ENCODE data around the gene MS4A4E. TPM values are rescaled to one million over a fixed set of nuclear protein-coding genes. Genes with fewer than 3 reads are reported as not detected.
A peak's percentile ranks its signal among the peaks of the same experiment; 100 is the strongest.
"Not testable (repeated sequence)": the region's sequence is repeated elsewhere in the genome, so short reads cannot be mapped to it uniquely, and the experiment has no call there.

Gene MS4A4E
- total RNA-seq, 4 donors from 2014 or later = 2.2 to 7.1 (median 4.4) TPM

- DNase-seq (ENCODE audit: low spot score) = peak; percentile 52
Observed at GRCh38 chr11:60193687-60194433, 49.1 kb downstream of the MS4A4E start.

DNA sequence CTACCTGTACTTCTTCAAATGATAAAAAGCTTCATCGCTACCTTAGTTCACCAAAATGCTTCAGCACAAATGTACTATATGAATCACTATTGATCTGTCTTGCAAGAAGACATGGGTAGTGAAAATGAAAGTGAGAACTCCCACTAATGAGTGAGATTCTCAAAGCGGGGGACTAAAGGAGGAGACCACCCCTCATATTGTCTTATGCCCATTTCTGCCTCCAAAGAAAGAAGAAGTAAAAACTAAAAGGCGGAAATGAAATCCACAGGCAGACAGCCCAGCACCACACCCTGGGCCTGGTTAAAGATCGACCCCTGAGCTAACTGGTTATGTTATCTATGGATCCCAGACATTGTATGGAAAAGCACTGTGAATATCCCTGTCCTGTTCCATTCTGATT, 50.4 kb downstream of the MS4A4E start:
- not testable (repeated sequence) for ATAC-seq (ENCODE audit: low FRiP score); DNase-seq (ENCODE audit: low spot score)

More at GRCh38 chr11:60193687-60194433, 49.1 kb downstream of the MS4A4E start:
- TF ChIP-seq, protein P1, sequence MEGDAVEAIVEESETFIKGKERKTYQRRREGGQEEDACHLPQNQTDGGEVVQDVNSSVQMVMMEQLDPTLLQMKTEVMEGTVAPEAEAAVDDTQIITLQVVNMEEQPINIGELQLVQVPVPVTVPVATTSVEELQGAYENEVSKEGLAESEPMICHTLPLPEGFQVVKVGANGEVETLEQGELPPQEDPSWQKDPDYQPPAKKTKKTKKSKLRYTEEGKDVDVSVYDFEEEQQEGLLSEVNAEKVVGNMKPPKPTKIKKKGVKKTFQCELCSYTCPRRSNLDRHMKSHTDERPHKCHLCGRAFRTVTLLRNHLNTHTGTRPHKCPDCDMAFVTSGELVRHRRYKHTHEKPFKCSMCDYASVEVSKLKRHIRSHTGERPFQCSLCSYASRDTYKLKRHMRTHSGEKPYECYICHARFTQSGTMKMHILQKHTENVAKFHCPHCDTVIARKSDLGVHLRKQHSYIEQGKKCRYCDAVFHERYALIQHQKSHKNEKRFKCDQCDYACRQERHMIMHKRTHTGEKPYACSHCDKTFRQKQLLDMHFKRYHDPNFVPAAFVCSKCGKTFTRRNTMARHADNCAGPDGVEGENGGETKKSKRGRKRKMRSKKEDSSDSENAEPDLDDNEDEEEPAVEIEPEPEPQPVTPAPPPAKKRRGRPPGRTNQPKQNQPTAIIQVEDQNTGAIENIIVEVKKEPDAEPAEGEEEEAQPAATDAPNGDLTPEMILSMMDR (IDR thresholded peaks at IDR 0.05) = peak in 1 of 3 donors; percentile 62
- no peak for ATAC-seq (ENCODE audit: low FRiP score)

DNA sequence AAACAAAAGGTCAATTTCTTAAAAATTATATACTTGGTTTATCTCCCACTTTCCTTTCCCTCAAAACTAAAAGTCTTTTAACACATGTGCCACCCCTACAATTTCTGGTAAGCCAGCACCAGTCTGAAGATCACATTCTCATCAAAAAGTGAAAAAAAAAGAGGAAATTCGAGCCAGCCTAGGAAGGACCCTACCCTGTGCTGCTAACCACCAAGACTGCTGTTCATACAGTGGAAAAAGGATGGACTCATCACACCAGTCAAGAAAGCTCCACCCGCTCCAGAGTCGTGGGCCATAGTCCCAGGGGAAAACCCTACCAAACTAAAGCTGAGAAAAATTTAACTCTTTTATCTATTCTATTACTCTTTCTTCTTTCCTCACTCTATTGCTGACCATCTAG, 54.5 kb downstream of the MS4A4E start:
- ATAC-seq (ENCODE audit: low FRiP score); DNase-seq (ENCODE audit: low spot score): not testable (repeated sequence)

DNA sequence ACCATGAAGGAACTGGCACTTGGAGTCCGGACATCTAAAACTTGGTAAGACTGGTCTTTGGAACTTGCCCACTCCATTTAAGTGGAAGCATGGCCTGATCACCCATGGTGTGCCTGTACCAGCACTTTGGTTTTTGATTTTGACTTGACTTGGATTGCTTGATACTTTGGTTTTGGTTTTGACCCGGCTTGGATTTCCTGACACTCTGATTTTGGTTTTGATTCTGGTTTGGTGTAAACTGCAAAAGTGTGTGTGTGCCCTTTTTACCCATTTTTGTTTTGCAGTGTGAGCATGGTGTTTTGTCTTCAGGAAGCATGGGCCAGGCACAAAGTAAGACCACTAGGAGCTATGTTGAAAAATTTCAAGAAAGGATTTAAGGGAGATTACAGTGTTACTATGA, 56.8 kb downstream of the MS4A4E start:
- not testable (repeated sequence) for DNase-seq (ENCODE audit: low spot score); ATAC-seq (ENCODE audit: low FRiP score)

DNA sequence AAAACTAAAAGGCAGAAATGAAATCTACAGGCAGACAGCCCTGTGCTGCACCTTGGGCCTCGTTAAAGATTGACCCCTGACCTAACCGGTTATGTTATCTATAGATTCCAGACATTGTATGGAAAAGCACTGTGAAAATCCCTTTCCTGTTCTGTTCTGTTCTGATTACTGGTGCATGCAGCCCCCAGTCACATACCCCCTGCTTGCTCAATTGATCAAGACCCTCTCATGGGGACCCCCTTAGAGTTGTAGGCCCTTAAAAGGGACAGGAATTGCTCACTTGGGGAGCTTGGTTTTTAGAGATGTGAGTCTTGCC, 57.5 kb downstream of the MS4A4E start:
- not testable (repeated sequence) for ATAC-seq (ENCODE audit: low FRiP score); DNase-seq (ENCODE audit: low spot score)

DNA sequence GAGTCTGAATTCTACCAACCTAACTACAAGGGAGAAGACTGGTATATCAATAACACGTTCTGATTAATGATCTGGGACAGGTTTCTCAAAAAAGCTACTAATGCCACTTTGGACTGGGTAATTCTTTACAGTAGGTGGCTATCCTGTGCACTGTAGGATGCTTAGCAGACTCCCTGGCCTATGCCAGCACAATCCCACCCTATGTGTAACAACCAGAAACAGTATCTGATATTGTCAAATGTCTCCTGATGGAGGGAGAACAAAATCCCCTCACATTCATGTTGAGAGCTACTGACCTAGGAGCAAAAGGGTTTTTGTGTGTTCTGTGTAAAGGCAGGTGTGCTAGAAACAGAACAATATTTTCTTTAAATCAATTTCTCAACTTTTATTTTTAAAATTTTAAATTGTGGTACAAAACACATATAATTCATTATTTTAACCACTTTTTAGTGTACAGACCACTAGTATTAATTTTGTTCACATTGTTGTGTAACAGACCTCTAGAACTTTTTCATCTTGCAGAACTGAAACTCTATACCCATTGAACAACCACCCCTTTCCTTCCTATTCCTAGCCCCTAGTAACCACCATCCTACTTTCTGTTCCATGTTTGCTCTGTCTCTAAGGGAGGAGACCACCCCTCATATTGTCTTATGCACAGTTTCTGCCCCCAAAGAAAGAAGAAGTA, 58.0 kb downstream of the MS4A4E start:
- TF ChIP-seq, protein P1 (IDR thresholded peaks at IDR 0.05) = no peak
- ATAC-seq (ENCODE audit: low FRiP score) = no peak
- DNase-seq (ENCODE audit: low spot score) = no peak

DNA sequence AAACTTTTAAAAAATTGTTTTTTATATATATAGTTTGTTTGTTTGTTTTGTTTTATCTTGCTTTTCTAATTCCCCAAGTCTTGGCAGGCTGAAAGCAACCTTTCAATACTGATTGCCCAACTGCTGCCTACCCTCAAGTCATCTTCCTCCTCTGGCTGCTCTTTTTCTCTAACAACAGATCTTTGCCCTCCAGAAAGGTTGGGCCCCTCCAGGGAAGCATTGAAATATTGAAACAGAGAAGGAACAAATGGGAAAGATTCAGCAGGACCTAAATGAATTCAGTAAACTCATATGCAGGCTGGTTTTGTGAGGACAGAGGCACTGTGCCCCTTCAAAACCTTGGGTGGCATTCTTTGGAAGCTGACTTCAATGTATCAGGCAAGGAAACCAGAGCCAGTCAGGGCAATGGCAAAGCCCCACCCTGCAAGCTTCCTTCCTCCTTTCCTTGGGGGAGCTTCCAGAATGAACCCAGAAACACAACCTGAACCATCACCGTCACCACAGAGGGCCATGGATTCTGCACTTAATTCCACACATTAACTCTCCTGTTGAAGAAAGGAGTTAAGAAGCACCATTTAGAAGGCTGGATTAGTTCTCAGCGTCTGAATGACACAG, 59.2 kb downstream of the MS4A4E start:
- ATAC-seq (ENCODE audit: low FRiP score) (no peak), DNase-seq (ENCODE audit: low spot score) (no peak)
- TF ChIP-seq, protein P1 (IDR thresholded peaks at IDR 0.05) = no peak

- ATAC-seq (ENCODE audit: low FRiP score) = no peak
- TF ChIP-seq, protein P1 (IDR thresholded peaks at IDR 0.05) = no peak
- DNase-seq (ENCODE audit: low spot score) = no peak
Observed at GRCh38 chr11:60182541-60183330, 60.2 kb downstream of the MS4A4E start, which contains the start of gene MS4A6A. Gene MS4A6A (minus strand): TSS chr11:60183083. CDS start chr11:60181727, 1,356 bp downstream.
